Fibroblast of skin of right biceps (primary cell): ENCODE measurements around the gene CCDC92.
"Not testable (repeated sequence)": the region's sequence is repeated elsewhere in the genome, so short reads cannot be mapped to it uniquely, and the experiment has no call there.

Source experiments
- DNase-seq: peaks from one replicate; pipeline ENCODE4 v3.0.0-alpha.2; 2013

CCDC92 gene

DNA sequence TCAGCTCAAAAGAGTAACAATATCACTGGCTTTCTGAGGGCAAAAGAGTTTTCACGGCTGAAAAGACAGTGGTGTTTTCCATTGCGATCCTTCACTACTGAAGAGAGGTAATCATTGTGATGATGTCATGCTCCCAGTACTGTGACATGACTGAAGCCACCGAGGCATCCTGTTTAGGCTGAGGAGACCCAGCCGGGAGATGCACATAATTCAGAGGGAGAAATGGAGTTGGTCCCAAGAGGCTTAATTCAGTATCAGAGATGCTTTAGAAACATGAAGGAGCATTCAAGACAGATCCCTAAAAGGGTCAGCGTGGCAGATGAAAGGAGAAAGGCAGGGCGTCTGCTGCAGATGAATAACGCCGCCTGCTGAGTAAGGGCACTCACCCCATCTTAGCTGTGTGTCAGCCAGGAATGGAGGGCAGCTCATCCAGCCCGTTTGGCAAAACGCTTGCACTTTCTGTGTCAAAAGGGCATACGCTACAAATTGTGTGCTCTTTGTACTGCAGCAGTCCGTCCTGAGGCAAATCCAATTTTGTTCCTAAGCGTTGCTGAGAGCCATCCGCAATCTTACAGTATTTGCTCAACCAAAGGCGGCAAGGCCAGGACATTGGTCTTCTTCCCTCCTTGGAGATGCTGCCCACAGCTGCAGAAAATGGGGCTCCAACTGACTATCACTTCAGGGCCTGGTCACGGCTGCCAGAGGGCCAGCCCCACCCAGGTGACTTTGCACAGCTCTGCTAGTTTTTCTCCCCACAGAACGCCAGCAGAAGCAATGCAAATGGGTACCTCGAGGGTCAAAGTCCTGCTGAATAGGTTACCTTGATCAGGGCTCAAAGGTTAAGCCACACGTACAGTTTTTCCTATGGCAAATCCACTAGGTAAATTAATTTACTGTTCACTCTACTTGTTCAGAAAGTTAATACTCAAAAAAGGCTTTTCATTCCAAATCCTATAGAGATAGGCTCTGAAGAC lies 23.5 kb downstream of the CCDC92 start:
- DNase-seq: no peak

DNA sequence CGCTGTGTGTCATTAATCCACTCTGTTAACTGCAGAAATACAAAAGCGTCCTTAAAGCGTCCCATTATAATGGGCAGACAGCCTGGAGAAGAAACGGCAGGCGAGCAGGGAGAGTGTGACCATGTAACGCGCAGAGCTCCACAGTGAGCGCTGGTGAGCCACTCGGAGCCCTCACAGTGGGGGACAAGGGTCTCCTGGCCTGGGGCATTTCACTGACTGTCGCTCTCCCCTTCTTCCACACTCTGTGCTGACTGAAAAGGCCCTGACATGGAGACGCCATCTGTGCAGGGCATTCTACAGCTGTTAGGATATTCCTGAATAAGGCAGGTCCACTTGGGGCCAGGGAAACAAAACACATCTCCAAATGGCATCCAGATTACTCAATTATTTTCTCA lies 24.2 kb downstream of the CCDC92 start:
- no peak for DNase-seq

DNA sequence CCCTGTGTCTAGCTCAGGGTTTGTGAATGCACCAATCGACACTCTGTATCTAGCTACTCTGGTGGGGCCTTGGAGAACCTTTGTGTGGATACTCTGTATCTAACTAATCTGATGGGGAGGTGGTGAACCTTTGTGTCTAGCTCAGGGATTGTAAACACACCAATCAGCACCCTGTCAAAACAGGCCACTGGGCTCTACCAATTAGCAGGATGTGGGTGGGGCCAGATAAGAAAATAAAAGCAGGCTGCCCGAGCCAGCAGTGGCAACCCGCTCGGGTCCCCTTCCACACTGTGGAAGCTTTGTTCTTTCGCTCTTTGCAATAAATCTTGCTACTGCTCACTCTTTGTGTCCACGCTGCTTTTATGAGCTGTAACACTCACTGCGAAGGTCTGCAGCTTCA lies 25.1 kb downstream of the CCDC92 start:
- not testable (repeated sequence) for DNase-seq

DNA sequence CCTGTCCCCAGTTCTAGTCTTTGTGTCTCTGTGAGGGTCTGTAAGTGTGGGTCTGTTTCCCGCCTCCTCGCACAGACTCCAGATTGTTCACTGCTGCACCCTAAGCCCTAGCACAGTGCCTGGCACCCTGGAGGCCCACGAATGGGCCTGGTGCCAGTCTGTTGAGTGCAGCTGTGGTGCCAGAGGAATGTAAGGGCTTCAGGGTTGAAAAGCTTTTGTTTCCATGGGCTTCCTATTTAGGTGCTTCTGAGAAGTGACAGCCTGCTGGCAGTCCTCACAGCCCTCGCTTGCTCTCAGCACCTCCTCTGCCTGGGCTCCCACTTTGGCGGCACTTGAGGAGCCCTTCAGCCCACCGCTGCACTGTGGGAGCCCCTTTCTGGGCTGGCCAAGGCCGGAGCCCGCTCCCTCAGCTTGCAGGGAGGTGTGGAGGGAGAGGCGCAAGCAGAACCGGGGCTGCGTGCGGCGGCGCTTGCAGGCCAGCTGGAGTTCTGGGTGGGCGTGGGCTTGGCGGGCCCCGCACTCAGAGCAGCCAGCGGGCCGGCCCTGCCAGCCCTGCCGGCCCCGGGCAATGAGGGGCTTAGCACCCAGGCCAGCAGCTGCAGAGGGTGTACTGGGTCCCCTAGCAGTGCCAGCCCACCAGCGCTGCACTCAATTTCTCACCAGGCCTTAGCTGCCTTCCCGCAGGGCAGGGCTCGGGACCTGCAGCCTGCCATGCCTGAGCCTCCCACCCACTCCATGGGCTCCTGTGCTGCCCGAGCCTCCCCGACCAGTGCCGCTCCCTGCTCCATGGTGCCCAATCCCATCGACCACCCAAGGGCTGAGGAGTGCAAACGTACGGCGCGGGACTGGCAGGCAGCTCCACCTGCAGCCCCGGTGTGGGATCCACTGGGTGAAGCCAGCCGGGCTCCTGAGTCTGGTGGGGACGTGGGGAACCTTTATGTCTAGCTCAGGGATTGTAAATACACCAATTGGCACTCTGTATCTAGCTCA lies 25.8 kb downstream of the CCDC92 start:
- not testable (repeated sequence) for DNase-seq

DNA sequence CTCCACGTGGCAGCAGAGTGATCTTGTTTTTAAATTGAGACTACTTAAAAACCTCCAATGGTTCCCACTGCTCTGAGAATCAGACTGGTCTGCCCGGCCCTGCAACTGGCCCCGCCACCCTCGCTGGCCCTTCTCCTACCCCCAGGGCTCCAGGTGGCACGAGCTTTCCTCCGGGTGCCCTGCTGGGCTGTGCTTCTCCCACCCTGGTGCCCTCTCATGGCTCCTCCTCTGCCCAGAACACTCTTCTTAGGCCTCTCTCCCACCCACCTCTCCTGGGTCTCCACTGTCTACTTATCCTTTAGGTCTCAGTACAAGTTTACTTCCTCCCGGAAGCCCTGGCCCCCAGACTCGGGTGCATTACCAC lies 26.5 kb downstream of the CCDC92 start:
- no peak for DNase-seq

DNA sequence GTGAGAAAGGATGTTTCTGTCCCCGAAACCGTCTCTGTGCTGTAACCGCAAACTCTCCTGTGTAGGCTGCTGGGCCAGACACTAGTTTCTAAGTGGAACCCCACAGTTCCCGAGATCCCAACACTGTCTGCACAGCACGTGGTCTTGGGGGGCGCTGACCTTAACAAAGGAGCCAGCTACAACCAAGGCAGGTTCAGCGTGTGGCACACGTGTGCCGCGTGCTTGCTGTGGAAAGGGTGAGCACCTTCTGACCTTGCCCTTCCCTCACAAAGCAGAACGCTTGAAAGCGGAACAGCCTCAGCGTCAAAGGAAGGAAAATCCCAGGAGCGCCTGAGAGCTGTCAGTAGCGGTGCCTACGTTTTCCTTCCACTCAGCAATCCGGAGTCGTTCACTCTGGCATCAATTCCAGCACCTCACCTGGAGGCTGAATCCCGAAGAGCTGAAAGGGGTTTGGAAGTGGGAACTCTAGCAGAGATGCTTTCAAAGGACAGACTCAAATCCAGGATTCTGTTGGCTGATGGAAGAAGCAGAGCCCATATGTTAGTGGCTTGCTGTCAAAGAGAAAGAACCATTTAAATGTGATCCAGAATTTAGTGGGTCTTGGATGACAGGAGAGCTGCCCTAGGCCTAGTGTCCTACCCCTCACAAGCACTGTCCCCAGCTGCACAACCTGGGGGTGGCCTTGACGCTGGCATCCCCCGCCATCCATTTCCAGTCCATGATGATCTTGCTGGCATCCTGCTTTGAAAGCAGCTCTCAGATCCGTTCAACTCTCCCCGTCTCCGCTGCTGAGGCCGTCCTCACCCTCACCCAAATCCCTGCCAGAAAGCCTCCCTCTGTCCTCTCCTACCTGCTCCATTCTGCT lies 27.1 kb downstream of the CCDC92 start:
- DNase-seq: no peak

DNA sequence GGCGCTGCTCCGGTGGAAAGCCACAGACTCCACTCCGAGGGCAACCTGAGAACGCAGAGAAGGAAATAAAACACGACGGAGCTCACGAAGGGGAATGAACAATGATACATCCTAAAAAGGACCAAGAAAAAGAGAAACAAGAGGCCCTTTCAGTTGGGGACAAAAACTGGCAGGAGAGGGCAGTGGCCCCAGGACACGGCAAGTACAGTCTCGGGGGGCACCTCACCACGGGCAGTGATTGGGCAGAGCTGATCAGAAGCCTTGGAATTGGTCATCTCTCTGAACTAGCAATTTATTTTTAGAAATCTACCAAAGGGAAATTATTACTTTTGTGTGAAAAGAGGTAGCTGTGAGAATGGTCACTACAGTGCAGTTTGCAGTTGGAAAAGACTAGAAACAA lies 27.9 kb downstream of the CCDC92 start:
- no peak for DNase-seq

DNA sequence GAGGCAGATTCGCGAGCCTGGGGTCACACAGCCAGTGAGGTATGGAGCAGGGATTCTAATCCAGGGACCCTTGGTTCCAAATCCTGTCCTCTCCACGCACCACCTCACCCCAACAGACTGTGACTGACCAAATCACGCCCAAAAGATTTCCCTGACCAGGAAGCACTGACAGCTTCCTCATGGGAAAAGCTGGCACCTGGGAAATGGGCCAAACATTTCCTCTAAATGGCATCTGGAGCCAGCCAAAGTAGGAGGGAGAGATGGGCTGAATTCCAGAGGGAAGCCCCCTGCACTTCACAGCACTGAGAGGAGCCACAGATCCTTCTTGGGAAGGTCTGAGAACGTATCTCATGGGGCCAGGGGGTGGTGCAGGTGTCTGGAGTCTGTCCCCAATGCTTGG lies 28.8 kb downstream of the CCDC92 start:
- no peak for DNase-seq

DNA sequence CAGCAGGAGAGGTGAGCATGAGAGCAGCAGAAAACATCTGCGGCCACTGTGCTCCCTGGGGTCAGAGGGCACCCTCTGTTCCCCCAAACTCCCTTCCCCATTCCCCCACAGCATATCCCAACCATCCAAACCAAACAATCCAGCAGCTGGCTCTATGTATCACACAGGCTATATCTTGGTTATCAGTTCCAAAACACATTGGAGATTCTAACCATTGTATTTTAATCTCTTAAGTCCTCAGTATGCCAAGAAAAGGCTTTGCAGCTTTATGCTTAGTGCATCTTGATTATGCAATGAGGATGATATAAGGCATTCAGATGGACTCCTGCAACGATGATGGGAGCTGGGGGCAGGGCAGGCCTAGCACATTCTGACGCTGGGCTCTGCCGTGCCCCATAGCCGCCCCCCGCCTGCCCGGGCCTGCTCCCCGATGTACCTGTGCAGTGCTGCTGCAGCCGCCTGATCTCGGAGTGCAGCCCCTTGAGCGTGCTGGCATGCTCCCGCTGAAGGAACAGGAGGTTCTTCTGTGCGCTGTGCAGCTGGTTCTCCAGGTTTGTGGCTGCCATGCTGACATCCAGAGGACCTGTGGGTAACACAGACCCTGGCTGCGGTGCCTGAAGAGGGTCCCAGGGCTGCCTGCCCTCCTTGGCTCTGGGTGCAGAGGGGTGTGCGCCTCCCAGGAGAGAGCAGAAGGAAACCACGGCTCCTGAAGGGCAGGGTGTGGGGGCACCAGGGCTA lies 29.6 kb downstream of the CCDC92 start:
- DNase-seq: peak; percentile 26

DNA sequence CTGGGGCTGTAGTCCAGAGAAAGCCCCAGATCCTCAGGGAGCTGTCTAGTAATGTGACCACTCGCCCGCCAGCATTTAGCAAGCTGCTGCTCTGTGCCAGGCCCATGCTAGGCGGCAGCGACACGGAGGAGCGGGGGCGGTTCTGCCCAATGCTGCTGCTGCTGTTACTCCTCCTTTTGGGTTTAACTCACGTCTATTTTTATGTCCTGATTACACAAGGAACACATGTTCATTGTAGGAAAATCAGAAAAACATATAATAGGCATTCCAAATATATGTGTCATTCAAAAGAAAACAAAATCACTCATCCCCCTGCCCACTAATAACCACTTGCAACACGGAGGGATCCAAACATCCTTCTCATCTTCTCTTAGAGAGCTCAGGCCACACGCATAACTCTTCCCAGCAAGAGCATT lies 30.4 kb downstream of the CCDC92 start:
- peak; percentile 92 for DNase-seq

DNA sequence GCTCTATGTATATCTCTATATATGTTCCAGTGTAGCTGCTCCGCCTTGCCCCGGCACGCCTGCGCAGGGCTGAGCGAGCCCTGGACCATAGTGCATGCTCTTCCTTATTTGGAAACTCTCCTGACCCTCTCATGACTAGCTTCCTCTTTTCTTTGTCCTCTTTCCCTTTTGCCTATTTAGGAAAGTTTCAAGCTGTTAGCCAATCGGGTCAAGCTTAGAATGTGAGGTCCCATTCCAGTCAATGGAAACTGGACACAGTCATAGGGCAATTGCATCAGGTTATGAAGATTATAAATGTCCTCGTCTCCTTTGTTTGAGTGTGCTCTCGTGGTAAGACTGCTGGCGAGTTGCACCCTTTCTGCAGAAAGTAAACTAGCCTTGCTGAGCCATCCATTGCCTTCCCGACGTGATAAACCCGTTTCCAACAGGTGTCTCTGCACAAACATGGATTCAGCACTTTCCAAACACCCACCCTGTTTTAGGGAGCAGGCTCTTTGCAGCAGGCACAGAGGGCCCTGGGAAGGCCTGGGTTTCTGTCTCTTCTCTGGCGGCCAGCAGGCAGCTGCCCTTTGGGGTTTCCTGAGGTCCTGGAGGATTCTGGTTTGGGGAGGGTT lies 30.9 kb downstream of the CCDC92 start:
- DNase-seq: no peak

DNA sequence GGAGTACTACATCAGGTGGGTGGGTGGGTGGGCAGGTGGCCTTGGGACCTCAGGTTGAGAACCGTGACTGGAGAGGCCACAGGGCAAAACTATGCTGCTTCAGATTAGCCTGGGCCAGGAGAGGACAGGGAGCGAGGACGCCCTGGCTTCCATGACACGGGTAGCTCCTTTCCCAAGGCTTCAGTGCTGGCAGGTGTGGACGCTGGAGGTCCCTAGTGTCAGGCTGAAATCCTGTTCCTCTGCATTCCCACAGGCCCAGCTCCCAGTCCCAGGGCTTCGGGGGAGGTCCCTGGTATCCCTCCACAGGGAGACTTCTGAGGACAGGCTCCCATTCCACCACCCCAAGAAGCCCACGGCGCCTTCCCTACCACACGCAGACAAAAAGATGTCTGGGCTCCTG lies 31.6 kb downstream of the CCDC92 start:
- no peak for DNase-seq

DNA sequence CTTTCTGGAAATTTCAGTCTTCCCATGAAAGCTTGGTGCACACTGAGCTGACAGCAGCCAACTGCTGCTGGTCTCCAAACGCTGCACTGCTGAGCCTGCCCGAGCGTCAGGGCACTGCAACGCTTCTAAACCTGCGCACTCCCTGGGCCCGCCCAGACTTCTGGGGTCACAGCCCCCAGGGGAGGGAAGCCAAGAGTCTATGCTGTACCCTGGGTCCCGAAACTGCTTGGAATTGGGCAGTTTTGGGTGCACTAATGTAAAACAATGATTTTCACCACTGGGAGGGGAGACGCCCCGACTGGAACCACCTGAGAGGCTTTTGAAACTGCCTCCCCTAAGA lies 32.0 kb downstream of the CCDC92 start:
- DNase-seq: no peak

DNA sequence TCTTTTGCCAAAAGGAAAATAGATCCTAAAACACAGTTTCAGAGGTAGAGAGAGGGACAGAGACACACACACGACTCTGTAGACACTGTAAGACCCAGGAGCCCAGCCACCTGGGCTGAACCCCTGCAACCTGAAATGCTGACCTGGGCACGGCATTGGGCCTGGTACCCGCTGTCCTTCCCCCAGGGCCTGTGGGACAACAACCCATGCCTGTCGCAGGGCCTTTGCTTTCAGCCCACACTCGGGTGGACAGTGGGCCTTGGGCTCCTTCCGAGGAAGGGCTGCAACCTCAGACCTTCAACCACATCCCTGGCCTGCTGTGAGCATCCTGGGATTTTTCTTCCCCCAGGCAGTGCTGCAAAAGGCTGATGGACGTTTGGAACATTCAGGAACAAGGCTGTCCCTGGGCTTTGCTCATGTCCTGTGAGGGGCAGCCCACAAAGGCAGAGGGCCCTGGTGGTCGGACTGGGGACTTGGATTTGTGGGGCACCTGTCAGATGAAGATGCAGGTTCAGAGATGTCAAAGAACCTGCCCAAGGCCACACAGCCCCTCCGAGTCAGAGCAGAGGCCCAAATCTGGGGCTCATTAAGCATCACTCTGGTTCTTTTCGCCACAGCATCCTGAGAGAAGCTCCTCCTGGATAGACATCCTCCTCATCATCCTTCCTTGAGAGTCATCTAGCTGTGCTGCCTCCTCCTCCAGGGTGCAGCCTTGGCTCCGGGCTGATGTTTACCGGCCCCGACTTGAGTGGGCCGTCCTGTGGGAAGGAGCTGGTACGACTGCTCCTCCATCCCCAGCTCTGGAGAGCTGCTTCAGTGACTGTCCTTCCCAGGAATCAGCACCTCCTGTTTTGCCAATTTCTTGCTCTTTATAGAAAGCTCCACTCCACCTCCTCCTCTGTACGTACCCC lies 32.7 kb downstream of the CCDC92 start:
- DNase-seq: no peak

DNA sequence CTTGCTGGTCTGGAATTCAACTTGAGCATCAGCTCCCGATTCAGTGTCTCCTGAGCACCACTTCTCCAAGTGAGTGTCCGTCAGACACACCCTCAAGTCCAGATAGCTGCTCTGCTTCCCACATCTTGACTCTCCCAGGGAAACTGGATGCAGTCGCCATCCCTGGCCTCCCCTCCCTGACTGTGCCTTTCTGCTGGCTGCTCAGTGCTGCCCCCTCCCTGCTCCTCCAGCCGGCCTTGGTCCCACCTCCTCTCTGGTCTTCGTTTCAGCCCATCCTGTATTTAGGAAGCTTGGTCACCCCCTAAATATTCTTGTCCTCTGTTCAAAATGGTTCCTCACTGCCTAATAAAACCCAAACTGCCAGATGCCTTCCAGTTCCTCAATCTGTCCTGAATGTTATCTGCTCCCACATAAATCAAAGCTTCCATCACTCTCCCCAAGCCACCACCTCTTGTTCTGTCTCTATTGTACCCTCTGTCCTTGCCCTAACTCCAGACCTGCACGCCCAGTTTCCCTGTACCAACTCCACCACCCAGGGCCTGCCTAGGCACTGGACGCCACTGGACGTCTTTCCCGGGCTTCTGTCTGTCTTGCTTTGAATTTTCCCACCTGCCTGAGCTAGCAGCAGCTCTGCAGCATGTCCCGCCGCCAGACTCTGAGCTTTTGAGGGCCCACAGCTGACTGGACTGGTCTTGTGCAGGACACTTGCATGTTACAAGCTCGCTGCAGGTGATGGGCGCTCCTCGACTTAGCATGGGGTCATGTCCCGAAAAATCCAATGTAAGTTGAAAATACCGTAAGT lies 33.8 kb downstream of the CCDC92 start:
- peak; percentile 16 for DNase-seq

DNA sequence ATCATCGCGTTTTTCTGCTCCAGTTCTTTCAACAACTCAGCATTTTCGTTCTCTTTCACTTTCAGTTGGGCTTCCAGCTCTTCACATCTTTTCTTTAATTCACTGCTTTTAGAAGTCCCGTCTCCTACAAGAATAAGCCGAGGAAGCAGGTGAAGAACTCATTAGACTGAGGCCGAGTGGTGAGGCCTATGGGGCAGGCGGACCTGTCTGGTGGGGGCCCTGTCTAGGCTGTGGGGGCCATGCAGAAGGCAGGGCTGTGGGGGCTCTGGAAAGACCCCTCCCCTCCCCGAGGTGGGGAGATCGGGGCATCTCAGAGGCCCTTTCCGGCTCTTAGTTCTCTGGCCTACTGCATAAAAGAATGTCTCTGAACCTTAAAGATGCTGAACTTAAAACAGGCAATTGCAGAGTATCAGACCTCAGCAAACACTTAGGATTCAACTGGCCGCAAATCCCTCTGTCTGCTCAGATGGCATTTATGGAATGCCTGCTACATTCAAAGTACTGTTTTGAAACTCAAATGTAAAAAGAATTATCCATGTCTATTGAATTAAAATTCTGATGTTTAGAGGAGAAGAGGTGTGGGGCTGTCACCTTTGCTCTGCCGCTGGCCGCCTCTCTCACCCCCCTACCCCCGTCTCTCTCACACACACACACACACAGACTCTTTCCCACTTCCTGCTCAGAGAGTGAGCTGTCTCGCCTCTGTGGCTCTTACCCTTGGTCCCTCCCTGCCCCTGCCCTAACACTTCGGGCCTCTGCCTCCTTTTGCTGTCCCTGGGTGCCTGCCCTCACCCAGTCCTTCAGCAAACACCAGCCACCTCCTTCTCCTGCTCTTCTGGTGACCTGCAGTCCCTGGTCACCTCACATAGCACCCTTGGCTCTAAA lies 34.7 kb downstream of the CCDC92 start:
- DNase-seq: peak; percentile 38

DNA sequence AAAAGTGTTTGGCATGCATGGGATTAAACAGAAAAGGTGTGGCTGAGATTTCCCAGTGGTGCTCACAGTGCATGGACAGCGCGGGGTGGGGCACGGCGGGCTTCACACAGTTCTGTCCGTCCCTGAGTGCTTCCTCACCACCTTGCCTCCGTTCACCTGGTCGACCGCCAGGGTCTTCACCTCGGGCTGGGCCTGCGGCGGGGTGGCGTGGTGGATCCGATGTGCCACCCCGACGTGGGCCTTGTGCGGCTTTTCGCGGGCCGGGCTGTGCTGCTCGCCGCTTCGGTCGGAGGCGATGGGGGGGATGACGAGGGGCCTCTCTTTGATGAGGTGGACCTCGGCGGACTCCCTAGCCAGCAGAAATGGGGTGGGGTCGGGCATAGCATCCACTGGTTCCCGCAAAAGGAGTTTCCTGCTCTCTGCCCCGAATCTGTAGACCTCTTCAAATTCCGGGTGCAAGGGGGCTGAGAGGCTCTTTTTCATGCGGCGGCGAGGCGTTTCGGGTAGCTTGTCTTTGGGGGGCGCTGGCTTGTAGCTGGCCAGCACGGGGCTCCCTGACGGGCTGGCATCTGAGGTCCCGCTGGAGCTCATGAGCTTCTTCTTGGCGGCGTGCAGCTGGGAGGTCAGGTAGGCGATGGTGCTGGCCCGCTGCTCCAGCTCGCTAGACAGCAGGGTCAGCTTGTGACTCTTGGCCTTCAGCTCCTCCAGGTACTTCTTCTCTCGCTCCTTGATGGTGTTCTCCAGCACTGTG lies 35.5 kb downstream of the CCDC92 start:
- no peak for DNase-seq

DNA sequence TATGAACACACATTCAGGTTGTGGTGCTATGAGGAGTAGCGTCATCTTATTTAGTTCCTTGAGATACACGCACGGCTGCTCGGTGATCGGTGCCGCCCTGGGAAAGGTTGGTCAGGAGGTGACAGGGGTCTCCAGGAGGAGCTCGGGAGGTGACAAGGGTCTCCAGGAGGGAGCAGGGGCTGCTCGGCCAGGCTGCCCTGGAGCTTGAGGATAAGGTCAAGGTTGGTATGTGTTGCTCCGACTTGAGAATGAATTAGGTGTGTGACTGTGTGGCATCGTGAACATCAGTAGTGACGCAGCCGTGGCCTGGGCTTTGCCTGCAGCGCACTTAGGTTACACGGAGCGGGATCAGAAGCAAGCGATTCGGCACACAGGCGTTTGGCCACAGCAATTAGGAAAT lies 36.2 kb downstream of the CCDC92 start:
- DNase-seq: no peak
